ENCODE measurements around the gene NUBP1.

GRCh38 chr16:10743610-10744369 lies at the start of gene NUBP1:
- no peak for TF ChIP-seq GATA2 (IDR thresholded peaks at IDR 0.05; ENCODE audit: low read depth, low read length)
- TF ChIP-seq GATA3 (IDR thresholded peaks at IDR 0.05; ENCODE audit: low read depth, low read length), result no peak
